KOPT-K1 (cell line): ENCODE results near the gene RPL13.
"Not testable (repeated sequence)": the region's sequence is repeated elsewhere in the genome, so short reads cannot be mapped to it uniquely, and the experiment has no call there.

Source experiments
- H3K27ac ChIP-seq: fragments of 200-600 bp; sonication (generic); 2 replicates; pipeline ENCODE4 v1.5.1; 2016; ENCODE audit warnings: antibody characterized with exemption, mild to moderate bottlenecking, low read depth, low read length; ENCODE audit not compliant: poor library complexity, severe bottlenecking
- H3K36me3 ChIP-seq: fragments of 200-600 bp; sonication (generic); 2 replicates; pipeline ENCODE4 v1.5.1; 2017; ENCODE audit warnings: antibody characterized with exemption, mild to moderate bottlenecking, low read length, moderate library complexity; ENCODE audit not compliant: insufficient read depth
- H3K9me3 ChIP-seq: fragments of 200-600 bp; sonication (generic); 2 replicates; pipeline ENCODE4 v1.5.1; 2017; ENCODE audit warnings: antibody characterized with exemption, low read length, mild to moderate bottlenecking; ENCODE audit not compliant: insufficient read depth, poor library complexity, severe bottlenecking

Gene RPL13

GRCh38 chr16:89564476-89565255 is 4.2 kb downstream of the RPL13 start:
- Histone ChIP-seq H3K27ac (no peak overlapping the region), H3K36me3 (peaks cover 71% of the 10 kb centered on the region), H3K9me3 (no peaks in the 10 kb centered on the region)

- Histone ChIP-seq H3K36me3 (peaks cover 71% of the 10 kb centered on the region), H3K9me3 (no peaks in the 10 kb centered on the region), H3K27ac (no peak overlapping the region)
These were observed 4.7 kb downstream of the RPL13 start for GRCh38 chr16:89565256-89565505.

GRCh38 chr16:89565506-89566372 is 5.3 kb downstream of the RPL13 start:
- H3K27ac ChIP-seq = no peak overlapping the region
- H3K9me3 ChIP-seq = no peaks in the 10 kb centered on the region
- peaks cover 71% of the 10 kb centered on the region for H3K36me3 ChIP-seq

- H3K36me3 ChIP-seq = peaks cover 51% of the 10 kb centered on the region
- no peaks in the 10 kb centered on the region for H3K9me3 ChIP-seq
- no peak overlapping the region for H3K27ac ChIP-seq
These were observed 7.4 kb downstream of the RPL13 start for GRCh38 chr16:89567656-89568594.

GRCh38 chr16:89569506-89570341 is 9.2 kb downstream of the RPL13 start:
- Histone ChIP-seq H3K36me3 (peaks cover 33% of the 10 kb centered on the region), H3K9me3 (no peaks in the 10 kb centered on the region), H3K27ac (no peak overlapping the region)

- no peak overlapping the region for H3K27ac ChIP-seq
- H3K36me3 ChIP-seq = peaks cover 26% of the 10 kb centered on the region
These were observed 10.0 kb downstream of the RPL13 start for GRCh38 chr16:89570342-89570923.

GRCh38 chr16:89570983-89571598 is 10.6 kb downstream of the RPL13 start:
- H3K27ac ChIP-seq, H3K9me3 ChIP-seq: not testable (repeated sequence)
- peaks cover 20% of the 10 kb centered on the region for H3K36me3 ChIP-seq

More at GRCh38 chr16:89570342-89570923, 10.0 kb downstream of the RPL13 start:
- H3K9me3 ChIP-seq = no peaks in the 10 kb centered on the region

- H3K36me3 ChIP-seq = peaks cover 14% of the 10 kb centered on the region
- no peaks in the 10 kb centered on the region for H3K9me3 ChIP-seq
- H3K27ac ChIP-seq = peak overlapping the region; percentile 19
These were observed 11.2 kb downstream of the RPL13 start for GRCh38 chr16:89571636-89572035.

- H3K36me3 ChIP-seq = peaks cover 13% of the 10 kb centered on the region
- H3K27ac ChIP-seq = peak overlapping the region; percentile 19
- H3K9me3 ChIP-seq = no peaks in the 10 kb centered on the region
These were observed 11.6 kb downstream of the RPL13 start for GRCh38 chr16:89572073-89572484.

GRCh38 chr16:89572485-89573205 is 12.2 kb downstream of the RPL13 start:
- peaks cover 8% of the 10 kb centered on the region for H3K36me3 ChIP-seq
- H3K9me3 ChIP-seq = no peaks in the 10 kb centered on the region
- H3K27ac ChIP-seq = peak overlapping the region; percentile 35

- Histone ChIP-seq H3K27ac (no peak overlapping the region), H3K36me3 (peaks cover 7% of the 10 kb centered on the region; the same call in 1 of the 2 replicates), H3K9me3 (no peaks in the 10 kb centered on the region)
These were observed 13.6 kb downstream of the RPL13 start for GRCh38 chr16:89573826-89574680.

- Histone ChIP-seq H3K9me3 (peaks cover 6% of the 10 kb centered on the region), H3K36me3 (peaks cover 14% of the 10 kb centered on the region; the same call in 1 of the 2 replicates), H3K27ac (no peak overlapping the region)
These were observed 14.3 kb downstream of the RPL13 start for GRCh38 chr16:89574681-89575246.
